ENCODE results near the gene SPATA46. TPM values are rescaled to one million over a fixed set of nuclear protein-coding genes. Genes with fewer than 3 reads are reported as not detected.

The SPATA46 gene
- total and polyA plus RNA-seq, 9 of the 15 experiments (the other 6 are each of a cell fraction or from before 2014, with no cell fraction given): 0.04 to 0.11 TPM; not detected in 7

GRCh38 chr1:162349635-162350330 lies 26.9 kb downstream of the SPATA46 start (continued):
- TF ChIP-seq DEAF1 (CRISPR knock-in tag; IDR thresholded peaks at IDR 0.05) (no peak), E2F6 (IDR thresholded peaks at IDR 0.05; ENCODE audit: borderline replicate concordance in 1 of 2, extremely low read depth in 1 of 2, insufficient read depth in 1 of 2, insufficient read length in 1 of 2, low read depth in 1 of 2, low read length in 1 of 2, poor library complexity in 1 of 2, severe bottlenecking in 1 of 2) (no peak), ESRRB (CRISPR knock-in tag; IDR thresholded peaks at IDR 0.05; ENCODE audit: borderline replicate concordance) (no peak), ZNF592 (IDR thresholded peaks at IDR 0.05) (peak; percentile 64), U2AF1 (optimal IDR thresholded peaks at IDR 0.05; ENCODE audit: low read depth, low read length) (no peak), HES1 (IDR thresholded peaks at IDR 0.05; ENCODE audit: low read depth) (no peak), ZFX (CRISPR knock-in tag; IDR thresholded peaks at IDR 0.05) (peak; percentile 49; the same call in 1 of the 2 replicates), SMAD2 (IDR thresholded peaks at IDR 0.05; ENCODE audit: low read depth, low read length) (no peak), MECOM (CRISPR knock-in tag; IDR thresholded peaks at IDR 0.05) (0 out of 2 replicates have a peak, but pooled peaks have one; percentile 20), SMARCB1 (IDR thresholded peaks at IDR 0.05; ENCODE audit: insufficient read length, low read depth) (no peak), CLOCK (CRISPR knock-in tag; IDR thresholded peaks at IDR 0.05; ENCODE audit: borderline replicate concordance) (no peak), RBM39 (optimal IDR thresholded peaks at IDR 0.05; ENCODE audit: low read depth, low read length) (no peak), GTF2A2 (tag; IDR thresholded peaks at IDR 0.05) (no peak), PHF21A (IDR thresholded peaks at IDR 0.05; ENCODE audit: borderline replicate concordance, low read depth) (no peak), ETS2 (tag; IDR thresholded peaks at IDR 0.05; ENCODE audit: borderline replicate concordance, poor library complexity, severe bottlenecking) (no peak), ZNF589 (CRISPR knock-in tag; IDR thresholded peaks at IDR 0.05; ENCODE audit: low read depth) (peak; percentile 76; the same call in 1 of the 2 replicates)
